NT2/D1 (cell line): ENCODE results near the gene FLYWCH2.
A peak's percentile ranks its signal among the peaks of the same experiment; 100 is the strongest.

Source experiments
- DNase-seq: peaks from one replicate; pipeline ENCODE4 v3.0.0-alpha.2; 2011; ENCODE audit warnings: low read depth, low spot score
- H3K27me3 ChIP-seq: 2 replicates; pipeline ENCODE4 v1.6.0; 2011; ENCODE audit warnings: mild to moderate bottlenecking; ENCODE audit not compliant: insufficient read length, insufficient read depth
- H3K36me3 ChIP-seq: 2 replicates; pipeline ENCODE4 v1.6.1; 2011; ENCODE audit warnings: mild to moderate bottlenecking, low read length, mixed read lengths; ENCODE audit not compliant: insufficient read depth, insufficient read length
- H3K4me1 ChIP-seq: 2 replicates; pipeline ENCODE4 v1.5.1; 2011; ENCODE audit not compliant: insufficient read depth, insufficient read length
- H3K4me3 ChIP-seq: 2 replicates; pipeline ENCODE4 v1.5.1; 2011; ENCODE audit warnings: low read depth; ENCODE audit not compliant: insufficient read length
- H3K9ac ChIP-seq: 2 replicates; pipeline ENCODE4 v1.6.0; 2011; ENCODE audit warnings: low read depth; ENCODE audit not compliant: insufficient read length
- H3K9me3 ChIP-seq: 2 replicates; pipeline ENCODE4 v1.5.1; 2011; ENCODE audit warnings: mild to moderate bottlenecking, low read length; ENCODE audit not compliant: insufficient read depth
- SUZ12 ChIP-seq: IDR thresholded peaks from 2 replicates; pipeline ENCODE4 v1.6.1; 2011; ENCODE audit not compliant: insufficient read length, insufficient read depth; ENCODE audit errors: extremely low read depth
- YY1 ChIP-seq: IDR thresholded peaks from 2 replicates; pipeline ENCODE4 v1.6.1; 2011; ENCODE audit not compliant: insufficient read length, insufficient read depth
- ZNF274 ChIP-seq: IDR thresholded peaks from 2 replicates; pipeline ENCODE4 v1.6.1; 2011; ENCODE audit warnings: mild to moderate bottlenecking, low read depth, low read length

The FLYWCH2 gene

GRCh38 chr16:2912330-2913199, 29.6 kb downstream of the FLYWCH2 start:
- TF ChIP-seq ZNF274 (no peak), SUZ12 (no peak), YY1 (no peak)
- Histone ChIP-seq H3K9me3 (no peaks in the 10 kb centered on the region), H3K36me3 (peaks cover 19% of the 10 kb centered on the region), H3K27me3 (peaks cover 18% of the 10 kb centered on the region), H3K4me1 (no peaks in the 10 kb centered on the region), H3K9ac (peak overlapping the region; percentile 66), H3K4me3 (peak overlapping the region; percentile 78)
- DNase-seq, result no peak

DNA sequence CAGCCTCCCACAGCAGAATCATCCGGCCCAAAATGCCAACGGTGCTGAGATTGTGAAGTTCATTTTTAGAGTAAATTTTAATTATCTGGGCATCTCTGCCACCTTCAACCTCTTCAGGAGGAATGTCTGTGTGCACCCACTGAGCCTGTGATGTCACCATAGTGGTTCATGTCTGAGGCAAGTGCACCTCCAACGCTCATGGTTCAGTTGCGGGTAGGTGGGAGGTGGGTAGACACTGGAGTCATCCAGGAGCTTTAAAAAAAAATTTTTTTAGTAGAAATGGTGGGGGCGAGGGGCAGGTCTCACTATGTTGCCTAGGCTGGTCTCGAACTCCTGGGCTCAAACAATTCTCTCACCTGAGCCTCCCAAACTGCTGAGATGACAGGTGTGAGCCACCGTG, 30.6 kb downstream of the FLYWCH2 start:
- no peaks in the 10 kb centered on the region for H3K4me1 ChIP-seq
- H3K4me3 ChIP-seq, result no peak overlapping the region
- peaks cover 22% of the 10 kb centered on the region for H3K36me3 ChIP-seq
- peaks cover 18% of the 10 kb centered on the region for H3K27me3 ChIP-seq
- no peak for TF ChIP-seq ZNF274
- TF ChIP-seq SUZ12, result no peak
- TF ChIP-seq YY1, result no peak
- no peak for DNase-seq
- no peaks in the 10 kb centered on the region for H3K9me3 ChIP-seq
- H3K9ac ChIP-seq, result no peak overlapping the region

DNA sequence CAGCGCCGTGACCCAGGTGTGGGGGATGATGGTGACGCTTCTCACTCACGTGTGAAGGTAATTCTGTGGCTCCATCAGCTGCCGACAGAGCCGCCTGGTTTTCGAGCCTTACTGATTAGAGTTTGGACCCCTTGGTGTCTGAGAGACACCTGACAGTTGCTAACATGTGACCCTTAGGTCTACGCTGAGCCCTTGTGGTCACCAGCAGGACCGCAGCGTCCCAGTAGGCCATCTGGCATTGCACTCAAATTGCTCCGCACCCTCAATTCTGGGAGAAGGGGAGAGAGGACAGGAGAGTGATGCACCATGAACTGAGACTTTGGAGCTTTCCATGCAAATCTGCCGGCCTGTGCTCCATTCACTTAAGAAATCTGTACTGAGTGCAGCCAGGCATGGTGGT, 31.2 kb downstream of the FLYWCH2 start:
- no peaks in the 10 kb centered on the region for H3K4me1 ChIP-seq
- no peak for TF ChIP-seq SUZ12
- TF ChIP-seq ZNF274, result no peak
- TF ChIP-seq YY1, result no peak
- peaks cover 22% of the 10 kb centered on the region for H3K36me3 ChIP-seq
- peaks cover 18% of the 10 kb centered on the region for H3K27me3 ChIP-seq
- no peak overlapping the region for H3K9ac ChIP-seq
- DNase-seq, result no peak
- H3K9me3 ChIP-seq, result no peaks in the 10 kb centered on the region
- H3K4me3 ChIP-seq, result no peak overlapping the region

GRCh38 chr16:2915196-2915929, 32.3 kb downstream of the FLYWCH2 start:
- TF ChIP-seq ZNF274 (no peak), SUZ12 (no peak), YY1 (no peak)
- Histone ChIP-seq H3K4me1 (no peaks in the 10 kb centered on the region), H3K27me3 (peaks cover 18% of the 10 kb centered on the region), H3K36me3 (peaks cover 22% of the 10 kb centered on the region), H3K4me3 (no peak overlapping the region), H3K9ac (no peak overlapping the region), H3K9me3 (no peaks in the 10 kb centered on the region)
- DNase-seq, result no peak

GRCh38 chr16:2919511-2920255, 36.7 kb downstream of the FLYWCH2 start:
- Histone ChIP-seq H3K4me1 (no peaks in the 10 kb centered on the region), H3K36me3 (peaks cover 27% of the 10 kb centered on the region), H3K27me3 (no peaks in the 10 kb centered on the region), H3K4me3 (no peak overlapping the region), H3K9me3 (no peaks in the 10 kb centered on the region), H3K9ac (no peak overlapping the region)
- TF ChIP-seq ZNF274, result no peak
- TF ChIP-seq YY1, result no peak
- TF ChIP-seq SUZ12, result no peak
- no peak for DNase-seq

- Histone ChIP-seq H3K27me3 (no peaks in the 10 kb centered on the region), H3K36me3 (peaks cover 17% of the 10 kb centered on the region), H3K4me3 (no peak overlapping the region), H3K9me3 (no peaks in the 10 kb centered on the region; the same call in 1 of the 2 replicates), H3K9ac (no peak overlapping the region), H3K4me1 (peaks cover 5% of the 10 kb centered on the region)
- TF ChIP-seq YY1, result no peak
- no peak for TF ChIP-seq ZNF274
- TF ChIP-seq SUZ12, result no peak
- no peak for DNase-seq
Measured at GRCh38 chr16:2923481-2923880, 40.5 kb downstream of the FLYWCH2 start.

GRCh38 chr16:2924901-2925755, 42.1 kb downstream of the FLYWCH2 start:
- Histone ChIP-seq H3K4me3 (no peak overlapping the region), H3K27me3 (no peaks in the 10 kb centered on the region), H3K4me1 (peaks cover 11% of the 10 kb centered on the region), H3K9me3 (no peaks in the 10 kb centered on the region; the same call in 1 of the 2 replicates), H3K36me3 (peaks cover 22% of the 10 kb centered on the region), H3K9ac (no peak overlapping the region)
- TF ChIP-seq SUZ12, result no peak
- TF ChIP-seq ZNF274, result no peak
- no peak for TF ChIP-seq YY1
- DNase-seq, result no peak
